Measurements from ENCODE around the gene BCL10.

BCL10 gene

DNA sequence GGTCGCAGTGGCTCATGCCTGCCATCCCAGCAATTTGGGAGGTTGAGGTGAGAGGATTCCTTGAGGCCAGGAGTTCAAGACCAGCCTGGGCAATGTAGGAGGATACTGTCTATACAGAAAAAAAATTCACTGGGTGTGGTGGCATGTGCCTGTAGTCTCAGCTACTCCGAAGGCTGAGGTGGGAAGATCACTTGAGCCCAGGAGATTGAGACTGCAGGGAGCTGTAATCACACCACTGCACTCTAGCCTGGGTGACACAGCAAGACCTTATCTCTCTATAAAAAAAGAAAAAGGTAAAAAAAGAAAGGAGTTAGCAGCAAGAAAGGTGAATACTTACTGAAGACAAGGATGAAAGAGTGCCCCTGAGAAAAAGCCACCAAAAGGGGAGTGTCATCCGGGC, 23.7 kb upstream of the BCL10 start:
- Histone ChIP-seq H3K4me3 (ENCODE audit: low read length) (no peak overlapping the region), H4K20me1 (ENCODE audit: control insufficient read depth, insufficient read depth, low read depth, low read length) (no peaks in the 10 kb centered on the region; the same call in 1 of the 2 replicates), H3K36me3 (ENCODE audit: control insufficient read depth, low read length) (no peaks in the 10 kb centered on the region), H3K4me1 (ENCODE audit: control insufficient read depth, low read length) (peaks cover 7% of the 10 kb centered on the region), H3K9me2 (replicated peaks; ENCODE audit: control insufficient read depth, low read length) (no peaks in the 10 kb centered on the region), H3K79me2 (ENCODE audit: control insufficient read depth, low read length) (no peaks in the 10 kb centered on the region), H3K27ac (ENCODE audit: low read depth, low read length) (no peak overlapping the region), H3F3A (ENCODE audit: control insufficient read depth, insufficient read depth) (no peaks in the 10 kb centered on the region), H3K4me2 (ENCODE audit: low read length) (no peak overlapping the region), H3K9me3 (ENCODE audit: control insufficient read depth, insufficient read depth, low read length) (no peaks in the 10 kb centered on the region), H3K27me3 (ENCODE audit: control insufficient read depth, low read length) (peaks cover 24% of the 10 kb centered on the region)
- no peak for TF ChIP-seq EZH2phosphoT487 (IDR thresholded peaks at IDR 0.05; ENCODE audit: borderline replicate concordance, low read length)
- TF ChIP-seq, protein P1, sequence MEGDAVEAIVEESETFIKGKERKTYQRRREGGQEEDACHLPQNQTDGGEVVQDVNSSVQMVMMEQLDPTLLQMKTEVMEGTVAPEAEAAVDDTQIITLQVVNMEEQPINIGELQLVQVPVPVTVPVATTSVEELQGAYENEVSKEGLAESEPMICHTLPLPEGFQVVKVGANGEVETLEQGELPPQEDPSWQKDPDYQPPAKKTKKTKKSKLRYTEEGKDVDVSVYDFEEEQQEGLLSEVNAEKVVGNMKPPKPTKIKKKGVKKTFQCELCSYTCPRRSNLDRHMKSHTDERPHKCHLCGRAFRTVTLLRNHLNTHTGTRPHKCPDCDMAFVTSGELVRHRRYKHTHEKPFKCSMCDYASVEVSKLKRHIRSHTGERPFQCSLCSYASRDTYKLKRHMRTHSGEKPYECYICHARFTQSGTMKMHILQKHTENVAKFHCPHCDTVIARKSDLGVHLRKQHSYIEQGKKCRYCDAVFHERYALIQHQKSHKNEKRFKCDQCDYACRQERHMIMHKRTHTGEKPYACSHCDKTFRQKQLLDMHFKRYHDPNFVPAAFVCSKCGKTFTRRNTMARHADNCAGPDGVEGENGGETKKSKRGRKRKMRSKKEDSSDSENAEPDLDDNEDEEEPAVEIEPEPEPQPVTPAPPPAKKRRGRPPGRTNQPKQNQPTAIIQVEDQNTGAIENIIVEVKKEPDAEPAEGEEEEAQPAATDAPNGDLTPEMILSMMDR (IDR thresholded peaks at IDR 0.05; ENCODE audit: low read depth, low read length, poor library complexity, severe bottlenecking), result no peak

DNA sequence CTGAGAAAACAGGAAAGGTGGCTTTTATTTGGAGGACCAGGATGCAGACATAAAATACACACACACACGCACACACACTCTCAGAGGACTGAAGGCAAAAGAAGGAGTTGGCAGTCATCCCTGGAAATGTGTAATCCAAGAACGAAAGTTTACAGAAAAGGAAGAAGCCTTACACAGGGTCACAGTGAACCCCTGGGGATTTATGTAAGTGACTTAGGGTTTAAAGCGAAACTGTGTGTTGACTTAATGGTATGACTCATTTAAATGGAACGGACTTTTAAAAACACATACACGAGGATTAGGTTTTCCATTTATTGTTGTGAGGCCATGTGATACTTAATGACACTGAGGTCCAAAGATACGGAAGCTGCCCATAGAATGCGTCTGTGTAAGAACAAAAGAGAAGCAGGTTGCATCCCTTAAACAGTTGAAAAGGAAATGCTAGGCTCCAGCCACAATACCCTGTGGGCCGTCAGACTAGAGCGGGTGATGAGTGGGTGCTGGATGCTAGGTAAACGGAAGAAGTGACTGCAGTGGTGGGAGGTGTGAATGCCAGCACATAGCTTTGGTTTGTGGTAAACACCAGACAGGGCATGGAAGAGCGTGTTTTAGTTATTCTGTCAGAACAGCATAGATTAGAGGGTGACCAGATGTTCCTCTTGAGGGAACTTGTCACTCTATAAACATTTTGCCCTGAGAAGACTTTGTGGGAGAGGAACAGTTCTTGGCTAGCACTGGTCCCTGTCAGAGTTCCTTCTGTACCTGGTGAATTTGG, 21.6 kb upstream of the BCL10 start:
- H3K4me3 ChIP-seq (ENCODE audit: low read length), result no peak overlapping the region
- H3K9me3 ChIP-seq (ENCODE audit: control insufficient read depth, insufficient read depth, low read length), result no peaks in the 10 kb centered on the region
- H3K27me3 ChIP-seq (ENCODE audit: control insufficient read depth, low read length), result peaks cover 27% of the 10 kb centered on the region
- H4K20me1 ChIP-seq (ENCODE audit: control insufficient read depth, insufficient read depth, low read depth, low read length), result no peaks in the 10 kb centered on the region; the same call in 1 of the 2 replicates
- H3K27ac ChIP-seq (ENCODE audit: low read depth, low read length), result no peak overlapping the region
- no peaks in the 10 kb centered on the region for H3K36me3 ChIP-seq (ENCODE audit: control insufficient read depth, low read length)
- no peaks in the 10 kb centered on the region for H3K9me2 ChIP-seq (replicated peaks; ENCODE audit: control insufficient read depth, low read length)
- peaks cover 7% of the 10 kb centered on the region for H3K4me1 ChIP-seq (ENCODE audit: control insufficient read depth, low read length)
- no peaks in the 10 kb centered on the region for H3K79me2 ChIP-seq (ENCODE audit: control insufficient read depth, low read length)
- H3K4me2 ChIP-seq (ENCODE audit: low read length), result no peak overlapping the region
- H3F3A ChIP-seq (ENCODE audit: control insufficient read depth, insufficient read depth), result no peaks in the 10 kb centered on the region
- TF ChIP-seq, protein P1 (IDR thresholded peaks at IDR 0.05; ENCODE audit: low read depth, low read length, poor library complexity, severe bottlenecking), result no peak
- TF ChIP-seq EZH2phosphoT487 (IDR thresholded peaks at IDR 0.05; ENCODE audit: borderline replicate concordance, low read length), result no peak

DNA sequence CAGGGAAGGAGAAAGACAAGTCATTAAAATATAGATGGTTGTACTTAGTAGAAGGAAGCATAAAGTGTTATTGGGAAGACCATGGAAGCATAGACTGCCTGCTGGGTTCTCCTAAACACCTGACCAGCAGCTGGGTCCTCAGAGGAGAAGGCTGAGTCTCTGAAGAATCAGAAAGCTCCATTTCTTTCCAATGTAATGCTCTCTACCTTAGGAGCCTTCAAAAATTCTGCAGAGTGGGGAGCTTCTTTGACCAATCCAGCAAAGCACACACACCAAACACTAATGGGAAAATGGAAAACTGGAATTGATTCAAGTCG, 21.1 kb upstream of the BCL10 start:
- H3K4me3 ChIP-seq (ENCODE audit: low read length), result no peak overlapping the region
- no peaks in the 10 kb centered on the region for H3F3A ChIP-seq (ENCODE audit: control insufficient read depth, insufficient read depth)
- H3K27me3 ChIP-seq (ENCODE audit: control insufficient read depth, low read length), result peaks cover 27% of the 10 kb centered on the region
- TF ChIP-seq, protein P1 (IDR thresholded peaks at IDR 0.05; ENCODE audit: low read depth, low read length, poor library complexity, severe bottlenecking), result no peak
- TF ChIP-seq EZH2phosphoT487 (IDR thresholded peaks at IDR 0.05; ENCODE audit: borderline replicate concordance, low read length), result no peak
- H3K4me1 ChIP-seq (ENCODE audit: control insufficient read depth, low read length), result peaks cover 7% of the 10 kb centered on the region
- no peaks in the 10 kb centered on the region; the same call in 1 of the 2 replicates for H4K20me1 ChIP-seq (ENCODE audit: control insufficient read depth, insufficient read depth, low read depth, low read length)
- H3K9me3 ChIP-seq (ENCODE audit: control insufficient read depth, insufficient read depth, low read length), result no peaks in the 10 kb centered on the region
- no peak overlapping the region for H3K27ac ChIP-seq (ENCODE audit: low read depth, low read length)
- no peak overlapping the region for H3K4me2 ChIP-seq (ENCODE audit: low read length)
- H3K36me3 ChIP-seq (ENCODE audit: control insufficient read depth, low read length), result no peaks in the 10 kb centered on the region
- H3K79me2 ChIP-seq (ENCODE audit: control insufficient read depth, low read length), result no peaks in the 10 kb centered on the region
- no peaks in the 10 kb centered on the region for H3K9me2 ChIP-seq (replicated peaks; ENCODE audit: control insufficient read depth, low read length)
